NAMALWA (cell line): ENCODE data around the gene CCR1.
"Not testable (repeated sequence)": the region's sequence is repeated elsewhere in the genome, so short reads cannot be mapped to it uniquely, and the experiment has no call there.

Experiments used
- DNase-seq: peaks from one replicate; pipeline ENCODE4 v3.0.0-alpha.2; 2015; ENCODE audit warnings: low spot score

The CCR1 gene

GRCh38 chr3:46168583-46169345 lies 39.3 kb downstream of the CCR1 start:
- no peak for DNase-seq

GRCh38 chr3:46163556-46164041 lies 44.5 kb downstream of the CCR1 start:
- no peak for DNase-seq

- no peak for DNase-seq
Measured at GRCh38 chr3:46162975-46163555, 45.0 kb downstream of the CCR1 start.

GRCh38 chr3:46157685-46158084 lies 50.4 kb downstream of the CCR1 start:
- DNase-seq: not testable (repeated sequence)

DNA sequence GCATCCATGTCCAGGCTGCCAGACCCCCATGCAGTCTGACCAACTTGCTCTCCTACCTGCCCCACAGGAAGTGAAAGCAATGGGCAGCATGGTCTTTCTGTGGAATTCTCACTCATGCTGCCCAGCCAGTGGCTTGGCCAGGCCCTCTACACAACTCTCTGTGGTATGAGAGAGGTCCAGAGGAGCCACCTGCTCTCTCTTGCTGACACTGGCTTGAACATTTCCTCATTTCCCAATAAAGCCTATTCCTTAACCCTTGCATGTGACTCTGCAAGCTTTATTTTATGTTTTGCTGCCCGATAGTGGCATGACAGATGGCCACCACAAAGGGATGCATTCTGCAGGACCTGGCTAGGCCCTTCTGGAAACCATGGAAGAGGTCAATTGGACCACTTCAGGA lies 53.8 kb downstream of the CCR1 start:
- DNase-seq: no peak
